OCI-LY1 (cell line): ENCODE measurements around the gene CCDC74B.
A peak's percentile ranks its signal among the peaks of the same experiment; 100 is the strongest.
"Not testable (repeated sequence)": the region's sequence is repeated elsewhere in the genome, so short reads cannot be mapped to it uniquely, and the experiment has no call there.

Experiments
- H2AFZ ChIP-seq: fragments of 200-600 bp; sonication (generic), shearing (Covaris generic); 2 replicates; pipeline ENCODE4 v1.6.0; 2014; ENCODE audit warnings: antibody characterized with exemption, mild to moderate bottlenecking, low read length
- H3F3A ChIP-seq: fragments of 200-600 bp; sonication (generic), shearing (Covaris generic); 2 replicates; pipeline ENCODE4 v1.6.0; 2014; ENCODE audit warnings: mild to moderate bottlenecking, antibody characterized with exemption, low read length, moderate library complexity; ENCODE audit not compliant: insufficient read depth
- H3K27ac ChIP-seq: fragments of 200-600 bp; sonication (generic); 2 replicates; pipeline ENCODE4 v1.5.1; 2014; ENCODE audit warnings: low read length, mixed run types, mild to moderate bottlenecking, low read depth; ENCODE audit not compliant: poor library complexity, severe bottlenecking
- H3K27me3 ChIP-seq: fragments of 200-600 bp; sonication (generic); 2 replicates; pipeline ENCODE4 v1.6.0; 2014; ENCODE audit warnings: antibody characterized with exemption, mild to moderate bottlenecking, low read length, moderate library complexity; ENCODE audit not compliant: insufficient read depth
- H3K36me3 ChIP-seq: fragments of 200-600 bp; sonication (generic); 2 replicates; pipeline ENCODE4 v1.6.1; 2014; ENCODE audit warnings: mild to moderate bottlenecking, antibody characterized with exemption, low read length, moderate library complexity, mixed read lengths; ENCODE audit not compliant: insufficient read depth
- H3K4me1 ChIP-seq: fragments of 200-600 bp; sonication (generic); 2 replicates; pipeline ENCODE4 v1.5.1; 2014; ENCODE audit warnings: mild to moderate bottlenecking, low read length, moderate library complexity; ENCODE audit not compliant: insufficient read depth, severe bottlenecking
- H3K4me2 ChIP-seq: fragments of 200-600 bp; sonication (generic), shearing (Covaris generic); 2 replicates; pipeline ENCODE4 v1.6.1; 2014; ENCODE audit warnings: low read length
- H3K4me3 ChIP-seq: fragments of 200-600 bp; sonication (generic); 2 replicates; pipeline ENCODE4 v1.5.1; 2014; ENCODE audit warnings: low read length, low read depth, mild to moderate bottlenecking, mixed read lengths; ENCODE audit not compliant: poor library complexity, severe bottlenecking
- H3K79me2 ChIP-seq: fragments of 200-600 bp; shearing (Covaris generic); 2 replicates; pipeline ENCODE4 v1.6.1; 2016; ENCODE audit warnings: mixed run types, low read length, mixed read lengths; ENCODE audit not compliant: insufficient read depth
- H3K9ac ChIP-seq: fragments of 200-600 bp; sonication (generic), shearing (Covaris generic); 2 replicates; pipeline ENCODE4 v1.6.1; 2014; ENCODE audit warnings: mild to moderate bottlenecking, low read length, mixed read lengths
- H3K9me2 ChIP-seq: fragments of 200-600 bp; sonication (generic), shearing (Covaris generic); 2 replicates; pipeline ENCODE4 v1.6.1; 2014; ENCODE audit warnings: low read depth, mild to moderate bottlenecking, low read length, mixed read lengths
- H3K9me3 ChIP-seq: fragments of 200-600 bp; shearing (Covaris generic); 2 replicates; pipeline ENCODE4 v1.6.1; 2014; ENCODE audit warnings: low read length, mixed read lengths
- H4K20me1 ChIP-seq: fragments of 200-600 bp; sonication (generic), shearing (Covaris generic); 2 replicates; pipeline ENCODE4 v1.6.0; 2016; ENCODE audit warnings: mild to moderate bottlenecking, low read length; ENCODE audit not compliant: insufficient read depth
- CTCF ChIP-seq: fragments of 200-600 bp; sonication (generic), shearing (Covaris generic); IDR thresholded peaks from 2 replicates; pipeline ENCODE4 v1.5.1; 2017; ENCODE audit warnings: mild to moderate bottlenecking, antibody characterized with exemption, low read length, moderate library complexity, mixed read lengths
- EZH2 ChIP-seq: fragments of 200-600 bp; sonication (generic), shearing (Covaris generic); IDR thresholded peaks from 2 replicates; pipeline ENCODE4 v1.8.0; 2017; ENCODE audit warnings: borderline replicate concordance, mixed run types, mild to moderate bottlenecking, antibody characterized with exemption, low read length, moderate library complexity, mixed read lengths

The CCDC74B gene

DNA sequence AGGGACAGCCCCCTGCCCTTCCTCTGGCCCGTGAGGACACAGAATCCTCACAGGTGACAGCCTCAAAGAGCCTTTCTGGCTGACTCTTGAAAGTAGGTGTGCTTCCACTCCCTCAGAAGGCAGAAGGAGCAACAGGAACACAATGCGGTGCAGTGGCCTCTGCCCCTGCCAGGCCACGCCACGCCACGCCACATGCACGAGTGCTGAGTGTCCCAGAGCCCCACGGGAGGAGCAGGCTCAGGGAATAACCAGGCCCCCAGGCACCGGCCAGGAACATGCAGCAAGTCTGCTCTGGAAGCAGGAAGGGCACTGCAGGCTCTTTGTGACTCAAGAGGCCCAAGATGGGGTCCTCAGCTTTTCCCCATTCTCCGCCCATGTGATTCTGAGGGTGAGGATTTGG lies 18.1 kb upstream of the CCDC74B start:
- no peak overlapping the region for H3K4me3 ChIP-seq
- H4K20me1 ChIP-seq, result no peaks in the 10 kb centered on the region
- no peak overlapping the region for H3K9ac ChIP-seq
- H3K9me2 ChIP-seq, result no peaks in the 10 kb centered on the region
- H3K27ac ChIP-seq, result no peak overlapping the region
- TF ChIP-seq CTCF (no peak), EZH2 (no peak)
- no peaks in the 10 kb centered on the region for H3K79me2 ChIP-seq
- peaks cover 12% of the 10 kb centered on the region for H3K4me1 ChIP-seq
- H3K27me3 ChIP-seq, result no peaks in the 10 kb centered on the region
- no peak overlapping the region for H2AFZ ChIP-seq
- H3F3A ChIP-seq, result no peaks in the 10 kb centered on the region
- no peak overlapping the region for H3K4me2 ChIP-seq
- H3K36me3 ChIP-seq, result peaks cover 62% of the 10 kb centered on the region
- no peaks in the 10 kb centered on the region for H3K9me3 ChIP-seq

- H3F3A ChIP-seq, H4K20me1 ChIP-seq, H3K9ac ChIP-seq, H2AFZ ChIP-seq, H3K4me3 ChIP-seq, H3K9me2 ChIP-seq, H3K27ac ChIP-seq, H3K79me2 ChIP-seq, H3K27me3 ChIP-seq, H3K9me3 ChIP-seq, H3K4me2 ChIP-seq: not testable (repeated sequence)
- Histone ChIP-seq H3K36me3 (peaks cover 57% of the 10 kb centered on the region), H3K4me1 (peaks cover 17% of the 10 kb centered on the region)
These were observed 17.6 kb upstream of the CCDC74B start for GRCh38 chr2:130162486-130162885.

GRCh38 chr2:130160838-130161705 lies 16.2 kb upstream of the CCDC74B start:
- H3K27me3 ChIP-seq, H3F3A ChIP-seq, H3K27ac ChIP-seq, H2AFZ ChIP-seq, H3K9me3 ChIP-seq, H3K4me3 ChIP-seq, H3K9ac ChIP-seq, H3K9me2 ChIP-seq, H3K4me2 ChIP-seq, H3K79me2 ChIP-seq, H4K20me1 ChIP-seq: not testable (repeated sequence)
- peaks cover 21% of the 10 kb centered on the region for H3K4me1 ChIP-seq
- H3K36me3 ChIP-seq, result peaks cover 44% of the 10 kb centered on the region
- TF ChIP-seq CTCF, result peak; percentile 38

- no peaks in the 10 kb centered on the region for H4K20me1 ChIP-seq
- H3K4me3 ChIP-seq, result no peak overlapping the region
- no peaks in the 10 kb centered on the region for H3F3A ChIP-seq
- no peaks in the 10 kb centered on the region for H3K27me3 ChIP-seq
- no peak overlapping the region for H2AFZ ChIP-seq
- H3K36me3 ChIP-seq, result peaks cover 42% of the 10 kb centered on the region
- TF ChIP-seq EZH2 (no peak), CTCF (no peak)
- H3K79me2 ChIP-seq, result no peaks in the 10 kb centered on the region
- no peaks in the 10 kb centered on the region for H3K9me3 ChIP-seq
- H3K4me2 ChIP-seq, result no peak overlapping the region
- no peak overlapping the region for H3K9ac ChIP-seq
- H3K4me1 ChIP-seq, result peaks cover 21% of the 10 kb centered on the region
- no peak overlapping the region for H3K27ac ChIP-seq
- H3K9me2 ChIP-seq, result no peaks in the 10 kb centered on the region
These were observed 15.2 kb upstream of the CCDC74B start for GRCh38 chr2:130160131-130160530.

DNA sequence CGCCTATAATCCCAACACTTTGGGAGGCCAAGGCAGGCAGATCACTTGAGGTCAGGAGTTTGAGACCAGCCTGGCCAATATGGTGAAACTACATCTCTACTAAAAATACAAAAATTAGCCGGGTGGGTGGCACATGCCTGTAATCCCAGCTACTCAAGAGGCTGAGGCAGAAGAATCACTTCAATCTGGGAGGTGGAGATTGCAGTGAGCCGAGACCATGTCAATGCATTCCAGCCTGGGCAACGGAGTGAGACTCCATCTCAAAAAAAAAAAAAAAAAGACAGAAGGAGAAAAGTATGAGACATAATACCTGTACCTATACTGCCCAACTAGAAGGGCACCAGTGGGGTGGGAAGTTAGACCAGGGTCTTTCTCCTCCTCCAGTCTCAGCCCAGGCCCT lies 14.5 kb upstream of the CCDC74B start:
- peaks cover 21% of the 10 kb centered on the region for H3K4me1 ChIP-seq
- H3K4me2 ChIP-seq, result not testable (repeated sequence)

More for the DNA sequence above, 14.5 kb upstream of the CCDC74B start:
- H4K20me1 ChIP-seq, H3K27me3 ChIP-seq, H3F3A ChIP-seq, H3K4me3 ChIP-seq, H2AFZ ChIP-seq, H3K79me2 ChIP-seq, H3K9me3 ChIP-seq, H3K9ac ChIP-seq, H3K9me2 ChIP-seq, H3K27ac ChIP-seq: not testable (repeated sequence)
- H3K36me3 ChIP-seq, result peaks cover 43% of the 10 kb centered on the region
